Measurements from ENCODE around the gene SIDT1.

Gene SIDT1

DNA sequence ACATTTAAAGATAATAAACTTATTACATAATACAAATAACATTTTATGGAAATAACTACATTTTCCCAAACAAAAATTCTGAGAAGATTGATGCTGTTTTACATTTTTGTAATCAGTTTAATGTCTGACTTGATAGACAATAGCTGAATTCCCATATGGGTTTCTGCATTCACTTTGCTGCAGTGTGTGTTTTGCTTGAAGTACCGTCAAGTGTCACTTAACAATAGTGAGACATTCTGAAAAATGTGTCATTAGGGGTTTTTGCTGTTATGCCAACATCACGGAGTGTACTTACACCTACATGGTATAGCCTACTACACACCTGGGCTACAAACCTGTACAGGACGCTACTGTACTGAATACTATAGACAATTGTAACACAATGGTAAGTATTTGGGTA is 106.6 kb downstream of the SIDT1 start:
- DNase-seq, result no peak

DNA sequence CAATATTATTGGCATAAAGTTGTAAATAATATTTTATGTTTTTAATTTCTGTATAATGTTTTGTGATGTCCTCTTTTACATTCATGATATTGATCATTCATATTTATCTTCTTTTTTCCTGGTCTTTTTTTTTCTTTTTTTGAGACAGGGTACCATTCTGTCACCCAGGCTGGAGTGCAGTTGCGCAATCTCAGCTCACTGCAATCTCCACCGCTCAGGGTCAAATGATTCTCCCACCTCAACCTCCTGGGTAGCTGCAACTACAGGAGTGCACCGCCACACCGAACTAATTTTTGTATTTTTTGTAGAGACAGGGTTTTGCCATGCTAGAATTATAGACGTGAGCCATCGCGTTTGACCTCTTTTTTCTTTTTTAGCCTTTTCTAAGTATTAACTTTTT is 111.2 kb downstream of the SIDT1 start:
- no peak for DNase-seq

DNA sequence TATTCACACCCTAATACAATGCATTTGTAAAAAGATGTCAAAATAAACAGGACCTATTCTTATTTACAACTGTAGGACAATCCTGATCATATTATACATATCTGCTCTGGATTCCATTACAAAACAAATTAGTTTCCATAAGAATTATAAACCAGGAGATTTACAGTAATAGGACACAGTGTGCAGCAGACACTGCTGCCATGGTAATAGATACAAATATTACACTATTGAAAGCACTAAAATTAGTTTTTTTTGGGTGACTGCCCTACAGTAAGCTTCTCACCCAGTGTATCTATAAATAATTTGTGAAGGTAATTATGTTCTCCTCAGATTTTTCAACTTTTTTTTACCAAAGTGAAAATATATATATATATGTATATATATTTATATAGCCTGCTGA is 116.2 kb downstream of the SIDT1 start:
- no peak for DNase-seq

DNA sequence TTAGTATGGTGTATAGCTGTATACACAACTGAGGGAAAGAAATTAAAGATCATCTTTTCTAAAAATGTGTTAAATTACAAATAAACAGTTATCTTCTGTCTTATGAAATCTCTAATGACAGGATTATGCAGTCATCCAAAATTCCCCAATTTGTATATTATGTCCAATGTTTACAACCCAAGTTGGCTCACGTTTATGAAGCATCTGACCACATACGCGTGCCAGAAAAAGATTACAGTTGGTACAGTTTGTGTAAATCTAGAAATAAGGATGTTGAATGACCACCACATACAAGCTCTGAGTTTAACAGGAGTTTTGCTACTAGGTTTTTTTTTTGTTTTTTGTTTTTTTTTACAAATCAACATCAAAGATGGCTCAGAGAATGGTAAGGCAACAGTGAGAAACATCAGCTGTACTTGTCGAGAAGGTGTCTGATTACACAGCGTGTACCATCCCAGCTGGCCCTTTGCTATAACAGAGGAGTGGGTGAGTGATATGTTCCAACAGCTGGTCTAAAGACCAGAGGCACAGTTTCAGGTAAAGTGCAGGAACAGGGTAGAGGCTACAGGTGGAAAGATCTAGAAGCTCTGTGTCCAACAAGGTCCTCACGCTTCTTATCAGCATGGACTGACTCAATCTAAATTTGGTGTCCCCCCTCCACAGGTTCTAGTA is 117.0 kb downstream of the SIDT1 start:
- no peak for DNase-seq

DNA sequence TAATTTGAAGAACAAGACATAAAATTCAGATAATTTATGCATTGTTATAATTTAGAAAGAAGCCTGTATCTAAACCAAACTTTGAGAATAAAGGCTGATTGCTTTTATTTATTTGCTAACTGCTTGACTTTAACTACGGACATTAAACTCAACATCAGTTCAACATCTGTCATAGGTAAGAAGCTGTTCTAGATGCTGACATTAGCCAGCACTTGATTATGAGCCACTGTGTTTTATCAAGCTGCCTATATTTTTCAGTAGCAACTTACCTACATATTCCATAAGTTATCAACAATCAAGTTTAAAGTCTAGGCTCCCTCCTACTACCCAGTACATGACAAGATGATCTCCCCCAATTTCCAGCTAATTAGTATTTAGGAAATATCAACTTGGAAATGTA is 122.0 kb downstream of the SIDT1 start:
- DNase-seq, result no peak

DNA sequence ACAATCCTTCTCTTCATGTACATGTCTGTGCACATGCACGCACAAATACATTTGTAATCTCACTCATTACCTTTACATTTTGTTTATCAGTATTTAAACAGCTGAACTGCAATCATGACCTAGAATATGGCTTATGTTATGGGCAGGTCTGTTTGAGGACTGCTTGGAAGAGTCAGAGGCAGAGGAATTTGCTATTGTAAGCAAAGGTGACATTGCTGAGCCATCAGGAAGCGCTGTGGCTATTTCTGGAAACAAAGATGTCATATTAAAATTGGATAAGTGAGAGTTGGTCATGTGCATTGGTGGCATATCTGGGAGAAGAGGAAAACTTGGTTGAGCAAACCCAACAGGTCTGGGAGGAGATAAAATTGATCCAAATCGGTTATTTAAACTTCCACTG is 122.5 kb downstream of the SIDT1 start:
- no peak for DNase-seq

DNA sequence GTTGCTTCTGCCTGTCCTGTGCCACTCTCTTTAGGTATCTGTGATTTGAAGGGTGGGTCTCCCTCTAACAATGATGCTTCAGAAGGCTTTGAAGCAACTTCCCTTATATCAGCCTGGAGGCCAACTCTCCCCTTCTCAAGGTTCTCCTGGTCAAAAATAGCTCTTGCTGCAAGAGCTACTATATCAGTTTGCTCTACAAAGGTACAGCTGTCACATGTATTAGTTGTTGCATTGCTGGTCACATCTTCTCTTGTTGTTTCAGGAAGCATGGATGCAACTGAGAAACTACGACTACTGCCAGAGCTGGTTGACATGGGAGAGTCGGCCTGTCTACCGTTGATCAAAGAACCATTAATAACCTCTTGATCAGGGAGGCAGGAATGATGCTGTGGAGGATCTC is 125.8 kb downstream of the SIDT1 start:
- DNase-seq, result no peak

DNA sequence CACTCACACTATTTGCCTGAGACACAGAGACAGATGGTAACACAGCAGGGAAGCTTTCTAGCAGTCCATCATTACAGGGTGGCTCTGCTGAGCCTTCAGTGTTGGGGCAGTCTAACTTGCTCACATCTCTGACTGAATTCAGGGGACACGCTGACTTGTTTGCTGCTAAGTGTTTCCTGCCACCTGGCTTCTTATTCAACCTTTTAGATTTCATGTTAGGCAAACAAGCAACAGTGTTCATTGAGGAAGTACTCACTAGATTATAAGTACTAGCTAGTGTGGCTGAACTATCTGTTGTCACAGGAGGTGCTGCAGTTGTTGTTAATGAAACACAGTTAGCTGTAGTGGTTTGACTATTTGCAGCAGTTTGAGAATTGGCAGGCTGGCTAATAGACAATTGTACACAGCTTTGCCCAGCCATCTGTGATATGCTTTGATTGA is 126.8 kb downstream of the SIDT1 start:
- DNase-seq, result no peak

DNA sequence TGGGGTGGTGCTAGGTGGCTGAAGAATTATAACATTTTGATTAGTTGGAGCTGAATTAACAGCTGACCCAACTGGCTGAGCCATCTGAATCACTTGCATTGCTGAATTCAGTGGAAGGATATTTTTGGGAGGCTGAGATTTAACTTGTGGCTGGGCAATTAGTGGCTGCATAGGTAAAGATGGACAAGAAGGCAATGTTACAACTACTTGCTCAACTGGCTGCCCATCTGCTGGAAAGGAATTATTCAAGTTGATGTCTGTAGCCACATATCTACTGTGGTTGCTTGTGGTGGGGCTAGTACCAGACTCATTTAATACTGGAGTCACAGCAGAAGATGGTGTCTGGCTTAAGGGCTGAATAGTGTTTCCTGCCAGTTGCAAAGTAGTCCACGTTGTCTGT is 127.6 kb downstream of the SIDT1 start:
- DNase-seq, result no peak

DNA sequence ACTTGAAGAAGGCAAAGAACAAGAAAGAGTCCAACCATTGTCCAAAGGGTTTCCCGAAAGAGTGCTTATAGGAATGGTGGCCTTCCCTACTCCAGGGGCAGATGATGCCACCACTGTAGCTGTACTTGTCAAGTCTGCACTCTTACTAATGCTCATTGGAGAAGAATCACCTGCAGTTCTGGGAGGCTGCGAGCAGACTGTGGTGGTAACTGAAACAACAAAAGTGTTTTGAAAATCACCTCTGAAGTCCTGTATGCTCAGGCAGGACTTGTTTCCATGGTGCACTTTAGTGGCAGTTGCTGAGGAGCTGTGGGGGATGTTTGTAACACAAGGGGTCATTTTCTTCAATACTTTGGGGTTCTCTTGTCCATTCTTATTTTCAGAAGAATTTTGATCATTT is 128.1 kb downstream of the SIDT1 start:
- DNase-seq, result no peak

DNA sequence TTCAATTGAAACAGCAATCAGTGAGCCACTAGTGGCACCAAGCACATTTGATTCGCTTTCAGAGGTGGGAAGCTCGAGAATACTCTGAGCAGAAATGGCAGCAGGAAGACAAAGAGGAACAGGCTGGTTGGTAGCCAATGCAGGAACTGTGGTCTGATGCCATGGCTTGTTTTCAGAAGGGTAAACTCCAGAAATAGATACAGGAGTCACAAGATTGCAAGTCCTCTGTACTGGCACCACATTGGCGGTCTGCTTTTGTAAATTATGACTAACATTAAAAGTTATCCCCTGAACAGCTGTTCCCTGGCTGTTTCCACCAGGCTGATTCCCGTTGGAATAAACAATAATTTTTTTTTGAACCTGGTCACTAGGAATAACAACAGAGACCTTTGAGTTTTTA is 128.5 kb downstream of the SIDT1 start:
- DNase-seq, result no peak

DNA sequence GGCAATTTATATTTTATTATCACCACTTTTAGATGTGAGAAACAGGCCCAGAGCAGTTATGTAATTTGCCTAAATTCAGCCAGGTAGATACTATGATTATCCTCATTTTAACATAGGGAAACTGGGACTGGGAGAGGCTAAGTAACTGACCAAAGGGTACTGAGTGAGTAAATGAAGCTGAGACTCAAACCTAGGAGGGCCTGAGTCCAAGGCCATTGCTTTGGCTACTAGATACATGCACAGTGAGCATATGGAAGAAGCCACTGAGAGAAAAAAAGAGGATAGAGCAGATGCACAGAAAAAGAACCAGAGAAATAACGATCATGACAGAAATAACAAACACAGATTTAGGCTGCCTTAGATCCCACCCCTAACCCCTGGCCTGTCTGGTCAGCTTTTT is 130.5 kb downstream of the SIDT1 start:
- DNase-seq, result no peak

DNA sequence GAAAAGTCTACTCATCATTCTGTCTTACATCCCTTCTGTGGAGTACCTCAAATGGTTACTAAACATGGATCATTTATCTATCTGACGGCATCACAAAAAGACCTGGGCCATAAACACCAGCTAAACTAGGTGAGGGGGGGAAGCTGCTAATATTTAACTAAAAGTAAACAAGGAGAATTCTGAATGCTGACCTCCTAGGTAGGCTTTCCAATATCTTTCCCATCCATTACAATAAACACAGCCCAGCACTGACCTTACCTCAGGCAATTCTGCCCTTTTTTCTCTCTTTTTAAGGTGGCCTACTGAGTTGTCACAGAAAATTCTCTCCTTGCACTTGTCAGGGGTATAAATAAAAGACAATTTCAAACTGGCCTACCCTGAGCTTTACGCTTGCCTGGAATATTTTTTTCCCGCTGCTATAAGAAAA is 131.0 kb downstream of the SIDT1 start:
- DNase-seq, result no peak

DNA sequence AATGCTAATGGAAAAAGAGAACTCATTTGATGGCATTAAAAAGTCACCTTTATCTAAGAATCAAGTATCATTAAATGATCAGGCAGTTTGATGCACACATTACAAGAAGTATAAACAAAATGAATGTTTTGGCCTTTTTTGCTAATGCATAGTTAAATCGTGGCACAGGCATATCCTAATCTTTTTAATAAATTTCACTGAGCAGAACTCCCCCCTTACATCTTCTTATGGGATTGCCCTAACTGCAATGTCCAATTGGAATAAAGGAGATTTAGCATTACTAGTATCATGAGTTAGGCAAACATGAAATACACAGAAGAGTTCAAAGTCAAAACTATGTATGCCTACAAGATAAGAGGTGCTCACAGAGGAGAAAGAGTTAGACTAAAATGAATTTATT is 131.4 kb downstream of the SIDT1 start:
- no peak for DNase-seq

DNA sequence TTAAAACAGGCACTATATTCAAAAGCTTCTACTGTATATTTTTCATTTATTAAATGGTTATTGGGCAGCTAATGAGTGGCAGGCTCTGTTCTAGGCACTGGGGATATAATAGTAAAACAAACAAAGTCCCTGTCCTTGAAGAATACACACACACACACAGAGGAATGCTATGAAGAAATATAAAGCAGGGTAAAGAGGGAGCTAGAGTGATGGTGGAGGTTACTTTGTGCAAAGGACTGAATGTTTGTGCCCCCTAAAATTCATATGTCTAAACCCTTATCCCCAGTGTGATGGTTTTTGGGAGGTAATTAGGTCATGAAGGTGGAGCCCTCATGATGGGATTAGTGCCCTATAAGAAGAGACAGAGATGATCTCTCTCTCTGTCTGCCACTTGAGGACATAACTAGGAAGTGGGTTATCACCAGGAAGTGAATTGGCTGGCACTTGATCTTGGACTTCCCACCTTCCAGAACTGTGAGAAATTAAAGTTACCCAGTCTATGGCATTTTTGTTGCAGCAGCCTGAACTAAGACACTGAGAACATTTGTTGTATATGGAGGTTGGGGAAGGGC is 132.3 kb downstream of the SIDT1 start:
- no peak for DNase-seq

DNA sequence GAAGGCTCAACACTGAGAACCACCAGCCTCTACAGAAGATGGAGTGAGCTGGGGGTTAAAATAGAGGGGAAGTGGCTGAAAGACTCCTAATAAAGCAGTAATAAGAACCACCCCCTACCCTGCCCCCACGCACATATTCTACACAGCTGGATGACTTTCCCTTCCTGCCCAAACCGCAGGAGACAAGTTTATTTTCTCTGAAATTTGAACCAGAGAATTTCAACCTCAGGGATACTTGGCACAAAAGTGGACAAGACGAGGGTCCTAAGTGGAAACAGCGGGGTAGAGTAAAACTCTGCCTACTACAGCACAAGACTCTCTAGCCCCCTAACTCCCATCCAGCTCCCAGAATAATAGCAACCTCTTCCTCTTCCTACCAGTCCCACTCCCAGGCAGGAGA is 135.7 kb downstream of the SIDT1 start:
- no peak for DNase-seq

DNA sequence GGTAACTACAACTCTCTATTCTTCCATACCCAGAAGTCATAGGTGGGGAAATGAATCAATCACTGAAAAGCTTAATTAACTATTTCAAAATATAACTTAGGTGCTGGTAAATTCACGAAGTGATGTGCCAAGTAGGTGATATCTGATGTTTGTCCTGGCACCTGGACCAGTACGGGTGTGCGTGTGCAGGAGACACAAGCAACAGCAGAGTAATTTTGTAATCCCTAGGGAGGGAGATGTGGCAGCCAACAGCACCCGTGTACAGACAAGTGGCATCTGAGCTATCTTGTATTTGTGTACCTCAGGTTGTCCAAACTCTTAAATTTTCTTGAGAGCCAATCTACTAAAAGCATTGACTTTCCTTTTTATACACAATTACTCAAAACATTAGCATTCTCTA is 141.2 kb downstream of the SIDT1 start:
- no peak for DNase-seq

DNA sequence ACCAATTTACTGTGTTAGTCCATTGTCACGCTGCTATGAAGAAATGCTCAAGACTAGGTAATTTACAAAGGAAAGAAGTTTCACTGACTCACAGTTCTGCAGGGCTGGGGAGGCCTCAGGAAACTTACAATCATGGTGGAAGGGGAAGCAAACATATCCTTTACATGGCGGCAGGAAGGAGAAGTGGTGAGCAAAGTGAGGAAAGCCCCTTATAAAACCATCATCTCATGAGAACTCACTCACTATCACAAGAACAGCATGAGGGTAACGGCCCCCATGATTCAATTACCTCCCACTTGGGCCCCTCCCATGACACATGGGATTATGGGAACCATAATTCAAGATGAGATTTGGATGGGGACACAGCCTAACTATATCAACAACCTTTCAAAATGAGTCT is 143.9 kb downstream of the SIDT1 start:
- no peak for DNase-seq

DNA sequence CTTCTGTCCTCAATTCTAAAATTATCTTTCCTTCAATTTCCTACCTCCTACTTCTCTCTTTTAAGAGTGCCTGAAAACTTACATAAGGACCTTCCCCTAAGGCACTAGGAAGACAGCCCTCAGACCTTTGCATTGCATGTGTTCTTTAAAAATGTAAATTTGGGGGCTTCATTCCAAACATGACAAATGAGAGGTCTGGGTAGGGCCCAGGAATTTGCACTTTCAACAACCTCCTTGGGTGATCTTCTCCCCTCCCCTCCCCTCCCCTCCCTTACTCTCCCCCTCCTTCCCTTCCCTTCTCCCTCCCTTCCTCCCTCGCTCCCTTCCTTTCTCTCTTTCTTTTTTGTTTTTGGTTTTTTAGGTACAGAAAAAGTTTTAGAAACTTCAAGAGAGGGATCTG is 145.4 kb downstream of the SIDT1 start:
- no peak for DNase-seq

DNA sequence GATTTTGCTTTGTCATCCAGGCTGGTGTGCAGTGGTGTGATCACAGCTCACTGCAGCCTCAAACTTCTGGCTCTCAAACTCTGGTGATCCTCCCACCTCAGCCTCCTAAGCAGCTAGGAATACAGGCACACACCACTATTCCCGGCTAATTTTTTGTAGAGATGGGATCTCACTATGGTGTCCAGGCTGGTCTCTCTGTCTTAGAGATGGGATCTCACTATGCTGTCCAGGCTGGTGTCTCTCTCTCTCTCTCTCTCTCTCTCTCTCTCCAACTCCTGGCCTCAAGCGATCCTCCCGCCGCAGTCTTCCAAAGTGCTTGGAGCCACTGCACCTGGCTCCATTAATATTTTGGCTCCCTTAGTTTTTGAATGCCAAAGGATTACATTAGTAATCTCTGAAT is 146.4 kb downstream of the SIDT1 start:
- no peak for DNase-seq

All from NCI-H1092 (cell line).